Right lobe of liver (tissue), 6 donors: ENCODE measurements around the gene B4GALT5. TPM values are rescaled to one million over a fixed set of nuclear protein-coding genes. Genes with fewer than 3 reads are reported as not detected.
"Not testable (repeated sequence)": the region's sequence is repeated elsewhere in the genome, so short reads cannot be mapped to it uniquely, and the experiment has no call there.

Experiments used
- ATAC-seq, 4 donors: fragments of 200-7000 bp; cut with Tn5 transposase; one replicate each; pipeline ENCODE4 v1.9.1; 2020; ENCODE audit warnings: mild to moderate bottlenecking in 4 of 4, moderate library complexity in 4 of 4
- DNase-seq, 3 donors: peaks; one replicate each; pipeline ENCODE4 v3.0.0-alpha.2; 2020
- H3K27ac ChIP-seq, 3 donors: fragments of 200-600 bp; one replicate each; pipeline ENCODE4 v1.8.0; 2022
- H3K27me3 ChIP-seq, 2 donors: fragments of 200-600 bp; one replicate each; pipeline ENCODE4 v1.8.0; 2022
- H3K36me3 ChIP-seq, 4 donors: fragments of 200-600 bp; sonication (generic) in 1 of 4; one replicate each; pipeline versions ENCODE4 v1.5.1 to v1.8.0; 2017 to 2022; ENCODE audit warnings: control low read depth in 1 of 4
- H3K4me1 ChIP-seq, 4 donors: fragments of 200-600 bp; sonication (generic) in 1 of 4; one replicate each; pipeline versions ENCODE4 v1.5.1 to v1.8.0; 2017 to 2022; ENCODE audit warnings: control low read depth in 1 of 4
- H3K4me3 ChIP-seq, 3 donors: fragments of 200-600 bp; one replicate each; pipeline ENCODE4 v1.8.0; 2022
- H3K9me3 ChIP-seq, 4 donors: fragments of 200-600 bp; sonication (generic) in 1 of 4; one replicate each; pipeline versions ENCODE4 v1.5.1 to v1.8.0; 2017 to 2022; ENCODE audit warnings: control low read depth in 1 of 4
- POLR2A ChIP-seq: fragments of 450-650 bp; IDR thresholded peaks from one replicate; pipeline ENCODE4 v1.6.1; 2017; ENCODE audit warnings: antibody characterized with exemption, mild to moderate bottlenecking
- WGBS: methylation state at CpG from one replicate; pipeline ENCODE4 v1.1.6; 2018; ENCODE audit warnings: low coverage, low lambda C conversion rate; ENCODE audit not compliant: insufficient coverage; ENCODE audit errors: missing lambda C conversion rate; 5-methylcytosine and 5-hydroxymethylcytosine counted together
- intact Hi-C, 2 donors: fragments of 100-400 bp; cut with DNase I; formaldehyde crosslinking; loops; one replicate each; pipeline versions ENCODE4 v1.11.2 to v1.14.1; 2022
- total RNA-seq, 6 experiments: library from RNA; depleted of rRNA in 2 of 6; stranded (reverse); fragments of >200 nt in 2 of 6; fragmentation: NEBNext Ultra II Directional in 3 of 6; extraction: Animal tissue kit (Norgen Biotek cat#: 25700) in 3 of 6; gene quantifications; one replicate each; pipeline versions ENCODE4 v1.1.0 to v1.2.4, GENCODE V29; 2016 to 2023
- TF ChIP-seq, protein P1 (sequence below), 4 donors: fragments of 200-600 bp in 3 of 4; fragments of 450-650 bp in 1 of 4; IDR thresholded peaks; one replicate each; pipeline versions ENCODE4 v1.5.1 to v1.8.0; 2016 to 2022; ENCODE audit warnings: antibody characterized with exemption in 4 of 4, mild to moderate bottlenecking in 2 of 4
- donor health status: DM: no; HTN: yes; CAD: no.
- donor health status: DM: no; HTN: no; CAD: no.
- donor health status: DM: no; HTN: no; CAD: no.
- donor health status: DM: no; HTN: yes; CAD: no.
- donor health status: DM: no; HTN: yes; CAD: no.

B4GALT5 gene
- total RNA-seq, 6 experiments from 2014 or later: 9.5 to 32.6 (median 15.5) TPM

DNA sequence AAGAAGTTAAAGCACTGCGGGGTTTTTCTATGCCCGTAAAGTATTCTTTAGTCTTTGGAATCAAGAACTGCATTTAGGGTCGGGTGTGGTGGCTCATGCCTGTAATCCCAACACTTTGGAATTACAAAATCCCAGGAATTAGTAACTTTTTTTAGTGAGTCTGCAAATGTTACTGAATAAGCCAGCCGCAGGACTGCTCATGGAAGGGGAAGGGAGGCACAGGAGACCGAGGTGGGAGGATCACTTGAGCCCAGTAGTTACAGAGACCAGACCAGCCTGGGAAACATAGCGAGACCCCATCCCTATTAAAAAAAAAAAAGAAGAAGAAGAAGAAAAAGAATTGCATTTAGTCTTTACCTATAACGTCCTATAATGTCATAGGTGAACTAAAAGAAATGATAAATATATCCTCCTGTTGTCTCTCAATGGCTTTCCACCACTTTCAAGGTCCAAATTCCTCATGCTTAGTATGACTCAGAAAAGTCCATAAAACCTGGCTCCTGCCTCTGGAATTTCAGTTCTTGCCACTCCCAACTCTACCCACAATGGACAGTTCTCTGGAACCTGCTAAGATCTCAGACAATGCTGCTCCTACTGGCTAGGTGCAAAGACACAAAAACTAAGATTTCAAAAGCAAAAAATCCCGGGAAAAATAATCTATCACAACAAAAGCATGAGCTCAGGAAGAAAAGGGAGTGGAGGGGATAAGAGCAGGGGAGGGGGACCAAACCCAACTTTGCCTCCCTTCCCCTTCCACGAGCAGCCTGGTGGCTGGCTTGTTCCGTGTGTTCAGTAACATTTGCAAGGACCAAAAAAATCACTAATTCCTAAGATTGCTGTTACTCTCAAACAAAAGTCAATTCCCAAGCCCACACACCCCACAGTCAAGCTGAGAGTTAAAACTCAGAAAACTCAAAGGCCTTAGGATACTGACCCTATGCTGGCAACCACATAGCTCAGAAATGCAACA, 39.0 kb downstream of the B4GALT5 start:
- no peak overlapping the region for H3K4me3 ChIP-seq
- ATAC-seq (peak; percentile 42 to 63 (median 53)), DNase-seq (no peak)
- no peaks in the 10 kb centered on the region for H3K27me3 ChIP-seq
- H3K4me1 ChIP-seq: peaks cover 0 to 100% (median 41%) of the 10 kb centered on the region in 4 donors
- no peaks in the 10 kb centered on the region for H3K36me3 ChIP-seq
- H3K9me3 ChIP-seq: no peaks in the 10 kb centered on the region
- TF ChIP-seq POLR2A: peak; percentile 31
- TF ChIP-seq, protein P1, sequence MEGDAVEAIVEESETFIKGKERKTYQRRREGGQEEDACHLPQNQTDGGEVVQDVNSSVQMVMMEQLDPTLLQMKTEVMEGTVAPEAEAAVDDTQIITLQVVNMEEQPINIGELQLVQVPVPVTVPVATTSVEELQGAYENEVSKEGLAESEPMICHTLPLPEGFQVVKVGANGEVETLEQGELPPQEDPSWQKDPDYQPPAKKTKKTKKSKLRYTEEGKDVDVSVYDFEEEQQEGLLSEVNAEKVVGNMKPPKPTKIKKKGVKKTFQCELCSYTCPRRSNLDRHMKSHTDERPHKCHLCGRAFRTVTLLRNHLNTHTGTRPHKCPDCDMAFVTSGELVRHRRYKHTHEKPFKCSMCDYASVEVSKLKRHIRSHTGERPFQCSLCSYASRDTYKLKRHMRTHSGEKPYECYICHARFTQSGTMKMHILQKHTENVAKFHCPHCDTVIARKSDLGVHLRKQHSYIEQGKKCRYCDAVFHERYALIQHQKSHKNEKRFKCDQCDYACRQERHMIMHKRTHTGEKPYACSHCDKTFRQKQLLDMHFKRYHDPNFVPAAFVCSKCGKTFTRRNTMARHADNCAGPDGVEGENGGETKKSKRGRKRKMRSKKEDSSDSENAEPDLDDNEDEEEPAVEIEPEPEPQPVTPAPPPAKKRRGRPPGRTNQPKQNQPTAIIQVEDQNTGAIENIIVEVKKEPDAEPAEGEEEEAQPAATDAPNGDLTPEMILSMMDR (IDR thresholded peaks at IDR 0.05): peak in 1 of 4 donors; percentile 6
- H3K27ac ChIP-seq: peak overlapping the region; percentile 66 to 77 (median 73)
- WGBS: 42% methylated on average over 10 of the region's 10 CpGs
- intact Hi-C loops: no loop called here

DNA sequence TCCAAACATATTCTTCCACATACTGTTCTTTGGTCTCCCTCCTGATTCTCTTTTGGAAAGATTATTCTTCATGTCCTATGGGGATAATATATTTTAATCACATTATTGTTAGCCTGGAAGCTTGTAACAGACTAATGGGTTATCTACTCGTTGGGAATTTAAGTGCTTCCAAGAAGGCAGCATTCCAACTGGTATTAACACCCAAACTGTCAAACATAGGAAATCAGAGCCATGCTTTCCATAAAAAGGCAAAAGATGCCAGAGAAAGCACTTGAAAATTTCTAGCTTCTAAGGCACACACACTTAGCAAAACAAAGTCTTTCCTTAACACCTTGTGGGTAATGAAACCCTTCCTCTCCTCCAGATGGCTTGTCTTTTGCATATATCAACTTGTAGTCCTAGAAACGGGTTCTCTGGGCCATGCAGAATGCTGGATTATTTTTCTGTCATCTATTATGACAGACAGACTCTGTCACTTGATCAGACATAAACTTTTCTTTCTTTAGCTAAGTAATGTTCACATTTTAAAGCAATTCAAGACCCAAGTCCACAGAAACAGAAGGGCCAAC, 41.5 kb downstream of the B4GALT5 start:
- H3K4me3 ChIP-seq: no peak overlapping the region
- no peaks in the 10 kb centered on the region for H3K27me3 ChIP-seq
- no peak for DNase-seq
- no peaks in the 10 kb centered on the region for H3K9me3 ChIP-seq
- TF ChIP-seq POLR2A: no peak
- TF ChIP-seq, protein P1 (IDR thresholded peaks at IDR 0.05): no peak
- 38% methylated on average over 2 of the region's 2 CpGs for WGBS
- no peak for ATAC-seq
- intact Hi-C loops: no loop called here
- no peak overlapping the region for H3K27ac ChIP-seq
- H3K4me1 ChIP-seq: peaks cover 0 to 88% (median 31%) of the 10 kb centered on the region in 4 donors
- no peaks in the 10 kb centered on the region for H3K36me3 ChIP-seq

DNA sequence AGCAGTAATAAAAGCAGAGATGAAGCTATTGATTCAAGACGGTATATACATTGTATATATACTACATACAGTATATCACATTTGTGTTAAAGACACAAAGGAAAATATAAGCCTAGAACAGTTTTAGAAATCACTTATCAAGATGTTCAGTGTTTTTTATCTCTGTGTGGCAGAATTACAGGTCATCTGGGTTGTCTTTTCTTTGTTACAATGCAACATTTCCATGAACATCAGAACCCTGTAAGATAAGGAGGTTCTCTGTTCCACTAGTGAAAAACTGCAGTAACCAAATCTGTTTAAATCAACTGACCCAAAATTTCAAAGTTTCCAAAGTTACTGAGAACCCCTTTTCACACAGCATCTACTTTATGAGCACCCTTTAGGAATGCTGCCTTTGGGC, 42.2 kb downstream of the B4GALT5 start:
- ATAC-seq (no peak), DNase-seq (no peak)
- H3K27ac ChIP-seq: no peak overlapping the region
- H3K27me3 ChIP-seq: no peaks in the 10 kb centered on the region
- no peak overlapping the region for H3K4me3 ChIP-seq
- WGBS: 0% methylated on average over 1 of the region's 1 CpG
- no peak for TF ChIP-seq POLR2A
- TF ChIP-seq, protein P1 (IDR thresholded peaks at IDR 0.05): no peak
- intact Hi-C loops: no loop called here
- H3K36me3 ChIP-seq: no peaks in the 10 kb centered on the region
- no peaks in the 10 kb centered on the region for H3K9me3 ChIP-seq
- peaks cover 0 to 82% (median 28%) of the 10 kb centered on the region in 4 donors for H3K4me1 ChIP-seq

DNA sequence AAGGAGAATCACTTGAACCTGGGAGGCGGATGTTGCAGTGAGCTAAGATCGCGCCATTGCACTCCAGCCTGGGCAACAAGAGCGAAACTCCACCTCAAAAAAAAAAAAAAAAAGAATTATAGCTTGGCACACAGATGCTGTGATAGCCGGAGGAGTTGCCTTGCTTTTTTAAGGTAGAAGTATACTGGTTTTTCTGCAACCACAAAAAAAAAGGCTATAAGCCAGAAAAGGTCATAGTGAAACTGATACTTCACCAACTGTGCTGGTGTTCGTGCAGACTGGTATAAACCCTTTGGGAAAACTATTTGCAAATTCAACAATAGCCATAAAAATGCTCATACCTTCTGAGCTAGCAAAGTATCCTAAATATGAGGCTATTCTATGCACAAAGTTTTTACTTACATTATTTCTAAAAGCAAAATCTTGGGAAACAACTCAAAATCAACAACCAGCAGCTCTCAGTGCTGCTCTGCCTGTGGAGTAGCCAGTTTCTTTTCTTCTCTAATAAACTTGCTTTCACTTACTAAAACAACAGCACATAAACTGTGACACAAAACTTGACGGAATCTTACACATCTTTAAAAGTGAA, 44.0 kb downstream of the B4GALT5 start:
- peaks cover 0 to 65% (median 19%) of the 10 kb centered on the region in 4 donors for H3K4me1 ChIP-seq
- 20% methylated on average over 4 of the region's 7 CpGs for WGBS

DNA sequence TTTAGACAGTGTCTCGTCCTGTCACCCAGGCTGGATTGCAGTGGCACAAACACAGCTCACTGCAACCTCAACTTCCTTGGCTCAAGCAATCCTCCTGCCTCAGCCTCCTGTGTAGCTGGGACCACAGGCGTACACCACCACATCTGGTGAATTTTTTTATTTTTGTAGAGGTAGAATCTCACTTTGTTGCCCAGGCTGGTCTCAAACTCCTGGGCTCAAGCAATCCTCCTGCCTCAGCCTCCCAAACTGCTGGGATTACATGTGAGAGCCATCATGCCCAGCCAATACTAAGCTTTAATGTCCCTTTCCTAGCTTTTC, 44.8 kb downstream of the B4GALT5 start:
- H3K27ac ChIP-seq, ATAC-seq, H3K36me3 ChIP-seq, H3K27me3 ChIP-seq, H3K4me3 ChIP-seq, H3K9me3 ChIP-seq, DNase-seq, intact Hi-C loops: not testable (repeated sequence)
- WGBS: 63% methylated on average over 2 of the region's 2 CpGs
- H3K4me1 ChIP-seq: peaks cover 0 to 56% (median 16%) of the 10 kb centered on the region in 4 donors

More for the DNA sequence above, 44.0 kb downstream of the B4GALT5 start:
- ATAC-seq: peak; percentile 16 to 59 (median 42)
- no peak for TF ChIP-seq POLR2A
- TF ChIP-seq, protein P1 (IDR thresholded peaks at IDR 0.05): no peak
- intact Hi-C loops: no loop called here
- H3K27ac ChIP-seq: peak overlapping the region; percentile 15 to 66 (median 31)
- H3K36me3 ChIP-seq: no peaks in the 10 kb centered on the region
- no peak for DNase-seq
- no peaks in the 10 kb centered on the region for H3K27me3 ChIP-seq
- peak overlapping the region in 2 of 3 donors; percentile 4 to 14 for H3K4me3 ChIP-seq
- H3K9me3 ChIP-seq: no peaks in the 10 kb centered on the region
